Gastrocnemius medialis (tissue), 4 donors: ENCODE measurements around the gene LARP7. TPM values are rescaled to one million over a fixed set of nuclear protein-coding genes. Genes with fewer than 3 reads are reported as not detected.
A peak's percentile ranks its signal among the peaks of the same experiment; 100 is the strongest.

Experiments
- ATAC-seq, 2 donors: fragments of 150-250 bp; one replicate each; pipeline ENCODE4 v1.9.1; 2016
- DNase-seq, 2 donors: peaks; one replicate each; pipeline ENCODE4 v3.0.0-alpha.2; 2019
- H3K27ac ChIP-seq, 4 donors: fragments of 200-600 bp; sonication (generic); 1 replicate in 1 of 4; 2 replicates in 3 of 4; pipeline ENCODE4 v1.5.1; 2016 to 2018; ENCODE audit warnings: mild to moderate bottlenecking in 2 of 4, moderate library complexity in 1 of 4
- H3K27me3 ChIP-seq, 3 donors: fragments of 200-600 bp; sonication (generic) in 2 of 3; 1 replicate in 1 of 3; 2 replicates in 2 of 3; pipeline versions ENCODE4 v1.5.1 to v1.6.0; 2016 to 2019; ENCODE audit warnings: mild to moderate bottlenecking in 1 of 3, moderate library complexity in 1 of 3
- H3K36me3 ChIP-seq, 2 donors: fragments of 200-600 bp; sonication (generic) in 1 of 2; one replicate each; pipeline ENCODE4 v1.5.1; 2017 to 2018
- H3K4me1 ChIP-seq, 2 donors: fragments of 200-600 bp; sonication (generic) in 1 of 2; one replicate each; pipeline ENCODE4 v1.5.1; 2016 to 2017; ENCODE audit warnings: mild to moderate bottlenecking in 2 of 2
- H3K4me3 ChIP-seq, 4 donors: fragments of 200-600 bp; sonication (generic) in 3 of 4; 1 replicate in 1 of 4; 2 replicates in 3 of 4; pipeline ENCODE4 v1.5.1; 2016 to 2019; ENCODE audit warnings: mild to moderate bottlenecking in 2 of 4
- H3K9me3 ChIP-seq, 3 donors: fragments of 200-600 bp; sonication (generic) in 2 of 3; 1 replicate in 1 of 3; 2 replicates in 2 of 3; pipeline ENCODE4 v1.5.1; 2016 to 2019
- CTCF ChIP-seq, 5 experiments: fragments of 450-650 bp in 3 of 5; fragments of 200-600 bp in 2 of 5; sonication (generic) in 2 of 5; IDR thresholded peaks in 4 of 5; conservative IDR thresholded peaks in 1 of 5; 1 replicate in 4 of 5; 2 replicates in 1 of 5; pipeline ENCODE4 v1.5.1; 2016 to 2019; ENCODE audit warnings: antibody characterized with exemption in 5 of 5, mild to moderate bottlenecking in 3 of 5, moderate library complexity in 3 of 5
- POLR2A ChIP-seq, 2 donors: fragments of 450-650 bp; IDR thresholded peaks; one replicate each; pipeline ENCODE4 v1.6.1; 2017; ENCODE audit warnings: antibody characterized with exemption in 2 of 2, mild to moderate bottlenecking in 2 of 2, moderate library complexity in 2 of 2
- in situ Hi-C, 4 donors: fragments of 200-750 bp; cut with MboI; loops; one replicate each; pipeline versions ENCODE4 v1.15.0 to v1.8.0; 2017; ENCODE audit warnings: low sequenced_read_pairs in 4 of 4
- intact Hi-C: fragments of 100-400 bp; cut with DNase I; formaldehyde crosslinking; loops from one replicate; pipeline ENCODE4 v1.15.1; 2023; ENCODE audit warnings: low total_unique reads
- total RNA-seq, 4 donors: library from RNA; depleted of rRNA; stranded (reverse); fragments of >200 nt; gene quantifications; one replicate each; pipeline versions ENCODE4 v1.1.0 to v1.2.3, GENCODE V29; 2016

Gene LARP7
- total RNA-seq, 4 donors from 2014 or later = 28.5 to 40.3 (median 31.3) TPM

DNA sequence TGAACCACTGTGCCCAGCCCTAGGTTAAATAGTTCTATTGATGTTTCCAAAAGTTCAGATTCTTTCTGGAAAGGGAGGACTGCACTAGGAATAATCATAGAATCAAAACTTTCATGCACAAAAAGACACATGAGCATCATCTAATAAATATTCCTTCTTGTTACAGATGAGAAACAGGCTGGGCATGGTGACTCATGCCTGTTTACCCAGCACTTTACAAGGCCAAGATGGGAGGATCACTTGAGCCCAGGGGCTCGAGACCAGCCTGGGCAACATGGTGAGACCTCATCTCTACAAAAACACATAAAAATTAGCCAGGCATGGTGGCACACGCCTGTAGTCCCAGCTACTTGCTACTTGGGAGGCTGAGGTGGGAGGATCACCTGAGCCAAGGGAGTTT is 27.7 kb downstream of the LARP7 start:
- no peak overlapping the region for H3K27ac ChIP-seq
- TF ChIP-seq POLR2A (IDR thresholded peaks at IDR 0.05) = no peak
- TF ChIP-seq CTCF (IDR thresholded peaks at IDR 0.05 in 4 of 5, conservative IDR thresholded peaks at IDR 0.05 in 1 of 5) = no peak
- no peaks in the 10 kb centered on the region for H3K36me3 ChIP-seq
- H3K27me3 ChIP-seq = no peaks in the 10 kb centered on the region
- H3K9me3 ChIP-seq = no peaks in the 10 kb centered on the region
- in situ Hi-C loops = no loop called here
- ATAC-seq (no peak), DNase-seq (no peak)
- no peak overlapping the region for H3K4me3 ChIP-seq
- intact Hi-C loops = no loop called here
- no peaks in the 10 kb centered on the region for H3K4me1 ChIP-seq

GRCh38 chr4:112668131-112668530 is 31.2 kb downstream of the LARP7 start:
- Histone ChIP-seq H3K4me1 (peaks cover 3 to 6% of the 10 kb centered on the region in 2 donors), H3K4me3 (no peak overlapping the region), H3K36me3 (no peaks in the 10 kb centered on the region), H3K9me3 (no peaks in the 10 kb centered on the region), H3K27me3 (no peaks in the 10 kb centered on the region), H3K27ac (no peak overlapping the region)
- no peak for TF ChIP-seq POLR2A (IDR thresholded peaks at IDR 0.05)
- no peak for TF ChIP-seq CTCF (IDR thresholded peaks at IDR 0.05 in 4 of 5, conservative IDR thresholded peaks at IDR 0.05 in 1 of 5)
- ATAC-seq = no peak
- in situ Hi-C loops (no loop called here), intact Hi-C loops (no loop called here)
- DNase-seq = no peak

- intact Hi-C loops (loop anchor here (5.0 kb wide), 1 partner anchor 36 kb away; the partner anchor contains the start of genes LARP7 and ZGRF1), in situ Hi-C loops (no loop called here)
- H3K27me3 ChIP-seq = no peaks in the 10 kb centered on the region
- H3K27ac ChIP-seq = peak overlapping the region in 2 of 4 donors; percentile 83 to 92
- peaks cover 24 to 26% of the 10 kb centered on the region in 2 donors for H3K4me1 ChIP-seq
- no peaks in the 10 kb centered on the region for H3K36me3 ChIP-seq
- TF ChIP-seq CTCF (IDR thresholded peaks at IDR 0.05 in 4 of 5, conservative IDR thresholded peaks at IDR 0.05 in 1 of 5) = no peak
- TF ChIP-seq POLR2A (IDR thresholded peaks at IDR 0.05) = no peak
- DNase-seq = no peak
- ATAC-seq = no peak
- no peak overlapping the region for H3K4me3 ChIP-seq
- no peaks in the 10 kb centered on the region for H3K9me3 ChIP-seq
These were observed 36.1 kb downstream of the LARP7 start for GRCh38 chr4:112673076-112673475.

DNA sequence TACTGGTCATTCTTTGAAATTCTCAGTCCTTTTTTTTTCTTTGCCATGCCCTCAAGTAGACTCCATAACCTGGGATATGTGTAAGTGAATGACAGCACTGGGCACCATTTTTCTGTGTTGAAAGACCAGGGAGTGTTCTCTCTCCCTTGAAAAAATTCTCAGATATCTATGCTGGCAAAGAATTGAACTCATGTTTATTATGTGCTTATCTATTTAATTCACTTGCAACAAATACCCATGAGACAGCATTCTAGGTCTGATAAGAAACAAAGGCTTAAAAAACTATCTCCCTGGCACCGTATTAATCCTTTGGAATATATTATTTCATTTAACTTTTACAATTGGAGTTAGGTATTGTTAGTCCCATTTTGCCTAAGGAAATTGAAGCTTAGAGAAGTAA is 36.7 kb downstream of the LARP7 start:
- no peaks in the 10 kb centered on the region for H3K36me3 ChIP-seq
- no peak overlapping the region for H3K4me3 ChIP-seq
- in situ Hi-C loops = no loop called here
- intact Hi-C loops = loop anchor here (5.0 kb wide), 1 partner anchor 36 kb away; the partner anchor contains the start of genes LARP7 and ZGRF1
- H3K27ac ChIP-seq = peak overlapping the region in 2 of 4 donors; percentile 83 to 92
- TF ChIP-seq POLR2A (IDR thresholded peaks at IDR 0.05) = no peak
- TF ChIP-seq CTCF (IDR thresholded peaks at IDR 0.05 in 4 of 5, conservative IDR thresholded peaks at IDR 0.05 in 1 of 5) = no peak
- no peaks in the 10 kb centered on the region for H3K9me3 ChIP-seq
- H3K4me1 ChIP-seq = peaks cover 24 to 26% of the 10 kb centered on the region in 2 donors
- ATAC-seq (no peak), DNase-seq (no peak)
- no peaks in the 10 kb centered on the region for H3K27me3 ChIP-seq

DNA sequence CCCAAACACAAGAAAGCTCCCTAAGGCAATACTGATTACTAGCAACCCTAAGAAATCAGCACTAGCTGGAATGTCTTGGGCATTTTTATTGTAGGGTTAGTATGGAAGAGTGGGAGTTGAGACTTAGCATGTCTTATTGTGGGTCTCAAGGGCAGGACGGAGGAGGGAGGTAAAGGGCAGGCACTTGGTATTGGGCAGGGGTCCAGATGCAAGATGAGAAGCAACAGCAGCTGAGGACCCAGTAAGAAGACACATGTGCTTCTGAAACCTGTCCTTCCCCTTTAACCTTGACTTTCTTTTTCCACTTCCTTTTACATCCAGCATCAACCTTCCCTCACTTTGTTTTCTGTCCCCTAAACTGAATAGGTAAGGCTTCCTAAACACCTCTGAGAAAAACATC is 37.4 kb downstream of the LARP7 start:
- Histone ChIP-seq H3K27me3 (no peaks in the 10 kb centered on the region), H3K9me3 (no peaks in the 10 kb centered on the region), H3K27ac (peak overlapping the region in 2 of 4 donors; percentile 83 to 92), H3K4me1 (peaks cover 24 to 26% of the 10 kb centered on the region in 2 donors), H3K36me3 (no peaks in the 10 kb centered on the region), H3K4me3 (no peak overlapping the region)
- in situ Hi-C loops (no loop called here), intact Hi-C loops (loop anchor here (5.0 kb wide), 1 partner anchor 37 kb away; the partner anchor contains the start of genes LARP7 and ZGRF1)
- DNase-seq (peak in 1 of 2 donors; percentile 18), ATAC-seq (no peak)
- TF ChIP-seq CTCF (IDR thresholded peaks at IDR 0.05 in 4 of 5, conservative IDR thresholded peaks at IDR 0.05 in 1 of 5) = no peak
- TF ChIP-seq POLR2A (IDR thresholded peaks at IDR 0.05) = no peak
